GM18867 (cell line): ENCODE data around the gene KRTAP10-7.
"Not testable (repeated sequence)": the region's sequence is repeated elsewhere in the genome, so short reads cannot be mapped to it uniquely, and the experiment has no call there.

Experiments used
- ATAC-seq: cut with Tn5 transposase; IDR thresholded peaks from one replicate; pipeline ENCODE4 v1.9.1; 2021; ENCODE audit warnings: mild to moderate bottlenecking, moderate library complexity; ENCODE audit not compliant: unreplicated experiment

The KRTAP10-7 gene

GRCh38 chr21:44571296-44571695 is 29.1 kb upstream of the KRTAP10-7 start:
- no peak for ATAC-seq

- no peak for ATAC-seq
These were observed 28.3 kb upstream of the KRTAP10-7 start for GRCh38 chr21:44571844-44572782.

GRCh38 chr21:44572959-44573583 is 27.3 kb upstream of the KRTAP10-7 start:
- no peak for ATAC-seq

GRCh38 chr21:44573630-44574456 is 26.6 kb upstream of the KRTAP10-7 start, which contains the start of gene KRTAP10-4:
Gene KRTAP10-4, plus strand, starts transcription at chr21:44573729. Its CDS starts 30 bp downstream, at chr21:44573759.
- not testable (repeated sequence) for ATAC-seq

GRCh38 chr21:44574457-44575306 is 25.7 kb upstream of the KRTAP10-7 start:
- no peak for ATAC-seq

- ATAC-seq: no peak
These were observed 24.9 kb upstream of the KRTAP10-7 start for GRCh38 chr21:44575307-44576024.

GRCh38 chr21:44576025-44576420 is 24.4 kb upstream of the KRTAP10-7 start:
- no peak for ATAC-seq

GRCh38 chr21:44578371-44579055 is 21.9 kb upstream of the KRTAP10-7 start:
- ATAC-seq: no peak

GRCh38 chr21:44579056-44579832 is 21.2 kb upstream of the KRTAP10-7 start:
- ATAC-seq: no peak

GRCh38 chr21:44579833-44580144 is 20.6 kb upstream of the KRTAP10-7 start:
- no peak for ATAC-seq

GRCh38 chr21:44580231-44580821 is 20.1 kb upstream of the KRTAP10-7 start, which contains the start of gene KRTAP10-5:
Gene KRTAP10-5, minus strand, starts transcription at chr21:44580604. Its CDS starts 26 bp downstream, at chr21:44580578.
- ATAC-seq: not testable (repeated sequence)

GRCh38 chr21:44581158-44581557 is 19.2 kb upstream of the KRTAP10-7 start:
- no peak for ATAC-seq

GRCh38 chr21:44582055-44582454 is 18.3 kb upstream of the KRTAP10-7 start:
- no peak for ATAC-seq

- ATAC-seq: no peak
These were observed 17.2 kb upstream of the KRTAP10-7 start for GRCh38 chr21:44583089-44583799.

- no peak for ATAC-seq
These were observed 16.6 kb upstream of the KRTAP10-7 start for GRCh38 chr21:44583800-44584147.

- ATAC-seq: no peak
These were observed 14.5 kb upstream of the KRTAP10-7 start for GRCh38 chr21:44585892-44586291.

GRCh38 chr21:44589094-44589493 is 11.3 kb upstream of the KRTAP10-7 start:
- no peak for ATAC-seq
